ENCODE data around the gene USP22.

DNA sequence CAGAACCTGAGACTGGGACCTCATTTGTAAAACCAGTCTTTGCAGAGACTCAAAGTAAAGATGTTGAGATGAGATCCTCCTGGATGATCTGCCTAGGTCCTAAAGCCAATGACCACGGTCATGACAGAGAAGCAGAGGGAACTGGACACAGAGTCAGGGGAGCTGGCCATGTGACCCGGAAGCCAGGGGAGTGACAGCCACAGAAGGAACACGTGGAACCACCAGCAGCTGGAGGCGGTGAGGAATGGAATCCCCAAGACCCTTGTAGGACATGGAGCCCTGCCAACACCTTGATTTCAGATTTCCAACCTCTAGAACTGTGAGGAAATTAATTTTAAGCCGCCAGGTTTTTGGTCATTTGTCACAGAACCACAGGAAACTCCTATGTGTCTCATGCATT lies 37.0 kb downstream of the USP22 start:
- TF ChIP-seq POLR2A (IDR thresholded peaks at IDR 0.05; ENCODE audit: low read depth, low read length) (peak; percentile 24; the same call in 1 of the 2 replicates), POLR2AphosphoS5 (IDR thresholded peaks at IDR 0.05; ENCODE audit: low read depth, low read length) (no peak; the same call in 1 of the 2 replicates), TAF1 (IDR thresholded peaks at IDR 0.05; ENCODE audit: borderline replicate concordance, low read depth, low read length) (no peak)

All from GM12892 (cell line).